Upper lobe of left lung (tissue), 4 donors: ENCODE results near the gene TAS2R46.
"Not testable (repeated sequence)": the region's sequence is repeated elsewhere in the genome, so short reads cannot be mapped to it uniquely, and the experiment has no call there.

ENCODE experiments used
- POLR2A ChIP-seq, 4 donors: fragments of 450-650 bp; IDR thresholded peaks; one replicate each; pipeline ENCODE4 v1.5.1; 2016 to 2017; ENCODE audit warnings: antibody characterized with exemption in 4 of 4, mild to moderate bottlenecking in 2 of 4
- POLR2AphosphoS5 ChIP-seq, 2 donors: sonication (generic); formaldehyde crosslinking; IDR thresholded peaks; one replicate each; pipeline ENCODE4 v1.5.1; 2017; ENCODE audit warnings: antibody characterized with exemption in 2 of 2
- TF ChIP-seq, protein P1 (sequence below), 6 experiments: fragments of 450-650 bp in 4 of 6; fragments of 200-600 bp in 2 of 6; sonication (generic) in 2 of 6; IDR thresholded peaks; one replicate each; pipeline ENCODE4 v1.5.1; 2016 to 2019; ENCODE audit warnings: antibody characterized with exemption in 6 of 6

DNA sequence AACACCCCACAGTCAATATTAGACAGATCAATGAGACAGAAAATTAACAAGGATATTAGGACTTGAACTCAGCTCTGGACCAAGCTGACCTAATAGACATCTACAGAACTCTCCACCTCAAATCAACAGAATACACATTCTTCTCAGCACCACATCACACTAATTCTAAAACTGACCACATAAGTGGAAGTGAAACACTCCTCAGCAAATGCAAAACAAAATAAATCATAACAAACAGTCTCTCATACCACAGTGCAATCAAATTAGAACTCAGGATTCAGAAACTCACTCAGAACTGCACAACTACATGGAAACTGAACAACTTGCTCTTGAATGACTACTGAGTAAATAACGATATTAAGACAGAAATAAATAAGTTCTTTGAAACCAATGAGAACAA lies 49.1 kb upstream of the TAS2R46 start:
- not testable (repeated sequence) for TF ChIP-seq POLR2AphosphoS5, POLR2A (IDR thresholded peaks at IDR 0.05)
- TF ChIP-seq, protein P1, sequence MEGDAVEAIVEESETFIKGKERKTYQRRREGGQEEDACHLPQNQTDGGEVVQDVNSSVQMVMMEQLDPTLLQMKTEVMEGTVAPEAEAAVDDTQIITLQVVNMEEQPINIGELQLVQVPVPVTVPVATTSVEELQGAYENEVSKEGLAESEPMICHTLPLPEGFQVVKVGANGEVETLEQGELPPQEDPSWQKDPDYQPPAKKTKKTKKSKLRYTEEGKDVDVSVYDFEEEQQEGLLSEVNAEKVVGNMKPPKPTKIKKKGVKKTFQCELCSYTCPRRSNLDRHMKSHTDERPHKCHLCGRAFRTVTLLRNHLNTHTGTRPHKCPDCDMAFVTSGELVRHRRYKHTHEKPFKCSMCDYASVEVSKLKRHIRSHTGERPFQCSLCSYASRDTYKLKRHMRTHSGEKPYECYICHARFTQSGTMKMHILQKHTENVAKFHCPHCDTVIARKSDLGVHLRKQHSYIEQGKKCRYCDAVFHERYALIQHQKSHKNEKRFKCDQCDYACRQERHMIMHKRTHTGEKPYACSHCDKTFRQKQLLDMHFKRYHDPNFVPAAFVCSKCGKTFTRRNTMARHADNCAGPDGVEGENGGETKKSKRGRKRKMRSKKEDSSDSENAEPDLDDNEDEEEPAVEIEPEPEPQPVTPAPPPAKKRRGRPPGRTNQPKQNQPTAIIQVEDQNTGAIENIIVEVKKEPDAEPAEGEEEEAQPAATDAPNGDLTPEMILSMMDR (IDR thresholded peaks at IDR 0.05), result not testable (repeated sequence)
